Rectal smooth muscle tissue (tissue), 1 donor: ENCODE measurements around the gene MEPCE.
"Not testable (repeated sequence)": the region's sequence is repeated elsewhere in the genome, so short reads cannot be mapped to it uniquely, and the experiment has no call there.

Experiments
- H3K27ac ChIP-seq: one replicate; pipeline ENCODE4 v1.7.0; 2013; ENCODE audit warnings: low read depth, low read length, inconsistent platforms
- H3K27me3 ChIP-seq: one replicate; pipeline ENCODE4 v1.7.0; 2013; ENCODE audit warnings: low read length; ENCODE audit not compliant: control insufficient read depth, insufficient read depth
- H3K36me3 ChIP-seq: one replicate; pipeline ENCODE4 v1.7.0; 2013; ENCODE audit warnings: low read length; ENCODE audit not compliant: control insufficient read depth, insufficient read depth
- H3K4me1 ChIP-seq: one replicate; pipeline ENCODE4 v1.7.0; 2013; ENCODE audit warnings: low read length; ENCODE audit not compliant: control insufficient read depth, insufficient read depth
- H3K4me3 ChIP-seq: one replicate; pipeline ENCODE4 v1.7.0; 2013; ENCODE audit warnings: low read length
- H3K9ac ChIP-seq: one replicate; pipeline ENCODE4 v1.7.0; 2013; ENCODE audit warnings: low read length

Gene MEPCE

DNA sequence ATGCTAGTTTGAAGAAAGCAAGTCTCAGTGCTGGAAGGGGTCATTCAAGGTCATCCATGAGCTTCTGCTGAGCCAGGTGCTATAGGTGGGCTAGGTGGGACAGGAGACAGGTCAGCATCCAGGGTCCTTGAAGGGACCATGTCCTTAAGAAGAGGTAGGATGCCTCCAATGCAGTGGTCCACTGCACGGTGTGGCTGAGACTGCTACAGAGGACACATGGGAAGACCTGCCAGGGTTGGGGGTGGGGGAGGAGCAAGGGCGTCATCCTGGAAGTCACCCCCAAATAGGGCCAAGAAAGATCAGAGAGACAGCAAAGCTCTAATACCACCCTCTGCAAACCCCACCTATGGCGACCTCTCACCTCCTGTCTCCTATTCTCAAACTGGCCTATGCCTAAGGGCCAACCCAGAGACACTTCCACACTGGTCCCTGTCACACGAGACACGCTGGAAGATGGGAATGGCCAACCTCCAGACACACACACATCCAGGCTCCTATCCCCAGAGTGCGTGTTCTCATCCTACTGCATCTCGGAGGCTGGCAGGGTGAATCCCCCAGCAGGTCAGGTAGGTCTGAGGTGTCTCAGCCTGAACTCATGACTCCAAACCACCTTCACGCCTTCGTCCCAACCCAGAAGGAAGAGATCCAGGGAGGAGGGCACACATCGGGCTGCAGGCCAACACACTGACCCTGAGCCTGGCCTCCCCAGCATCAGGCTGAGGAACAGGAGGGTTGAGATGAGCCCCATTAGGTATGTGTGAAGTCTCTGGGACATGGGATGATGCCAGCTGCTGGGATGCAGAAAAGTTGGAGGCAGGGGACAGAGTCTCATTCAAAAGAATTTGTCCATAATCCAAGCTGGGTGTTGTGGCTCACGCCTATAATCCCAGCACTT lies 12.3 kb downstream of the MEPCE start:
- Histone ChIP-seq H3K36me3 (no peaks in the 10 kb centered on the region), H3K27ac (no peak overlapping the region), H3K9ac (no peak overlapping the region), H3K27me3 (peaks cover 3% of the 10 kb centered on the region), H3K4me3 (no peak overlapping the region), H3K4me1 (no peaks in the 10 kb centered on the region)

DNA sequence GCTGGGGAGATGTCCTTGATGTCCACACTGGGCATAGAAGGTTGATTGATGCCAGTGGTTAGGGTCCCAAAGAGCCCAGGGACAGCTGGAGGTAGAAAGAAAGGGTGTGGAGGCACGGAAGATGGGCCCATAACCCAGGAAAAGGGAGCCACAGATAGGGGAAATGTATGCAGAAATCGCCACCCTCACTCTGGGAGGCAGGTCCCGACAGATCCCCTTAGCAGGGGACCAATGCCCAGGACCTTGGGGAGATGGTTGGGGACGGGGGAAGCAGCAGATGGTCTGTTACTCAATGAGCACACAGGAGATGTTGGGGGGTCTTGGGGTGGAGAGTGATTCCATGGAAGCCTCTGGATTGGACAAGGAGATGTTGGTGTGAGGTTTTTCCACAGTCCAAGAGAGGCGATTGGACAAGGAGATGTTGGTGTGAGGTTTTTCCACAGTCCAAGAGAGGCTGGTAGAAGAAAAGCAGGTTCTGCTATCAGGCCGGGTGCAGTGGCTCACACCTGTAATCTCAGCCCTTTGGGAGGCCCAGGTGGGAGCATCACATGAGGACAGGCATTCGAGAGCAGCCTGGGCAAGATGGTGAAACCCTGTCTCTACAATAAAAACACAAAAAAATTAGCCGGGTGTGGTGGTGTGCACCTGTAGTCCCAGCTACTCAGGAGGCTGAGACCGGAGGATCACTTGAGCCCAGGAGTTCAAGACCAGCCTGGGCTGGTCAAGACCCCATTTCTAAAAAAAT lies 13.6 kb downstream of the MEPCE start:
- Histone ChIP-seq H3K27me3 (peaks cover 3% of the 10 kb centered on the region), H3K4me1 (no peaks in the 10 kb centered on the region), H3K9ac (no peak overlapping the region), H3K4me3 (no peak overlapping the region), H3K36me3 (no peaks in the 10 kb centered on the region), H3K27ac (no peak overlapping the region)

DNA sequence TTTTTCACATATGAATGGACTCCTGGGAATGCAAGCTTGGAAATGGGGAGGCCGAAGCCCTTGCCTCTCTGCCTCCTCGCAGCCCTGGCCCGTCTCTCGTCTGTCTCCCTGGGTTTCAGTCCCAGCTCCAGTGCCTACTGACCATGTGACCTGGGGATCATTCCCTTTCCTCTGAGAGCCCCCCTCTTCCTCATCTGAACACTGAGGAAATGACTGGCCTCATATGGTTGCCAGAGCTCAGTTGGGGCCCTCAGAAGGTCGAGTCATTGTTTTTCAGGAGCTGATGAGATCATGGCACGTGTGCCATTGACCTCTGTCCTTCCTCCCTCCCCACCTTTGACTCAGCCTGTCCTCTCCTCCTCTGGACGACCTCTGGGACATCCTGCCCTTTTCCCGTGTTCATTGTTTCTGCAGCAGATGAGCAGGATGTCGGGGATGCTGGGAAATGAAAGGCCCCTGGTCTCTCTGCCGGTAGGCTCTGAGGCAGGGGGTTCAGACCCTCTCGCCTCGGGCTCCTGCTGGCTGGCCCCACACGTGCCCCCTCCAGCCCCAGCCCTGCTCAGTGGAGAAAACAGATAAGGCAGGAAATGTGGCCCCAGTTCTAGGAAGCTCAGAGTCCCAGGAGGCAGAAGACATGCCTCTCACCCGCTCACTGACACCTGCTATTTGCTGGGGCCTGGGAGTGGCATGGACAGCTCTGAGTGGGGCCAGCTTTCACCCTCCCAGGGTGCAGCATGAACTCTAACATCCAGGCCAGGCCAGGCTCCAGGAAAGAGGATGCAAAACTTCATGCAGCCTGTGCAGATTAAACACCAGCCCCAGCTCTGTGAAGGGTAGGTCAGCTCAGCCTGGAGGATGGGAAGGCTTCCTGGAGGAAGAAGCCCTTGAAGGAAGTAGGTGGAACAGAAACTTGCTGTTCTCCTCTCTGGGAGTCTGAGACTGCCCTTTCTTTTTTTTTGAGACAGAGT lies 15.0 kb downstream of the MEPCE start:
- no peaks in the 10 kb centered on the region for H3K36me3 ChIP-seq
- no peaks in the 10 kb centered on the region for H3K4me1 ChIP-seq
- peaks cover 3% of the 10 kb centered on the region for H3K27me3 ChIP-seq
- no peak overlapping the region for H3K9ac ChIP-seq
- no peak overlapping the region for H3K27ac ChIP-seq
- H3K4me3 ChIP-seq = no peak overlapping the region

DNA sequence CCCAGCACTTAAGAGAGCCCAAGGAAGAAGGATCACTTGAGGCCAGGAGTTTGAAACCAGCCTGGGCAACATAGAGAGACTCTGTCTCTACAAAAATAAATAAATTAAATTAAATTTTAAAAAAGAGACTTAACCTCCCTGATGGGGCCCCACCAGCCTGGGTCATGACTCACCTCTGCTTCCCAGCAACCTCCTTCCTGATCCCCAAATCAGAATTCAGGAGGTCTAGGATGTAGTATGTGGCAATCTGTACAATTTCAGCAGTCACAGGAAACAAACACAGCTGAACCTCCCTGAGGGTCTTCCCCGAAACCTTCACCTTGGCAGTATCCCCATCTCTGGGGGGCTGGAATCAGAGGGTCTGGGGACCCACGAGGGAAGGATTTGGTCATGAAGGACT lies 16.4 kb downstream of the MEPCE start:
- no peak overlapping the region for H3K9ac ChIP-seq
- no peaks in the 10 kb centered on the region for H3K36me3 ChIP-seq
- H3K4me3 ChIP-seq = no peak overlapping the region
- H3K4me1 ChIP-seq = no peaks in the 10 kb centered on the region
- peaks cover 3% of the 10 kb centered on the region for H3K27me3 ChIP-seq
- H3K27ac ChIP-seq = no peak overlapping the region

DNA sequence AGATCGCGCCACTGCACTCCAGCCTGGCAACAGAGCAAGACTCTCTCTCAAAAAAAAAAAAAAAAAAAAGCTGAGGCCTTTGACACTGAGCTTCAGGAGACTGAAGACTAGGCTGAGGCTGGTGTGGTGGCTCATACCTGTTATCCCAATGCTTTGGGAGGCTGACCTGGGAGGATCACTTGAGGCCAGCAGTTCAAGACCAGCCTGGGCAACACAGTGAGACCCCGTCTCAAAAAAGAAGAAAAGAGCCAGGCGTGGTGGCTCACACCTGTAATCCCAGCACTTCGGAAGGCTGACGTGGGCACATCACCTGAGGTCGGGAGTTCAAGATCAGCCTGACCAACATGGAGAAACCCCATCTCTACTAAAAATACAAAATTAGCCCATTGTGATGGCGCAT lies 17.7 kb downstream of the MEPCE start:
- H3K27me3 ChIP-seq, H3K4me1 ChIP-seq, H3K4me3 ChIP-seq, H3K27ac ChIP-seq, H3K9ac ChIP-seq, H3K36me3 ChIP-seq: not testable (repeated sequence)

DNA sequence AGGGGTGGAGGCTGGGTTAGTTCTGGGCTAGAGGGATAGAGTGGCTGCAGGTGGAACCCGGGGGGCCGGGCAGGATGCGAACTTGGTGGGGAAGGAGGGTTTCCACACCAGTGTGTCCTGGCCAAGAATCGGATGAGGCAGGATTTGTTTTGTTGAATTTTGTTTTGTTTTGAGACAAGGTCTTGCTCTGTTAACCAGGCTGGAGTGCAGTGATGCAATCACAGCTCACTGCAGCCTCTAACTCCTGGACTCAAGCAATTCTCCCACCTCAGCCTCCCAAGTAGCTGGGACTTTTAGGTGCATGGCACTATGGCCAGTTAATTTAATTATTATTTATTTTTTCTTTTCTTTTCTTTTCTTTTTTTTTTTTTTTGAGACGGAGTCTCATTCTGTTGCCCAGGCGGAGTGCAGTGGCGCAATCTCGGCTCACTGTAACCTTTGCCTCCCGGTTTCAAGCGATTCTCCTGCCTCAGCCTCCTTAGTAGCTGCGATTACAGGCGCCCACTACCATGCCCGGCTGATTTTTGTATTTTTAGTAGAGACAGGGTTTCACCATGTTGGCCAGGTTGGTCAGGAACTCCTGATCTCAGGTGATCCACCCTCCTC lies 19.7 kb downstream of the MEPCE start:
- Histone ChIP-seq H3K27ac (no peak overlapping the region), H3K4me1 (no peaks in the 10 kb centered on the region), H3K9ac (no peak overlapping the region), H3K4me3 (no peak overlapping the region), H3K27me3 (no peaks in the 10 kb centered on the region), H3K36me3 (no peaks in the 10 kb centered on the region)

DNA sequence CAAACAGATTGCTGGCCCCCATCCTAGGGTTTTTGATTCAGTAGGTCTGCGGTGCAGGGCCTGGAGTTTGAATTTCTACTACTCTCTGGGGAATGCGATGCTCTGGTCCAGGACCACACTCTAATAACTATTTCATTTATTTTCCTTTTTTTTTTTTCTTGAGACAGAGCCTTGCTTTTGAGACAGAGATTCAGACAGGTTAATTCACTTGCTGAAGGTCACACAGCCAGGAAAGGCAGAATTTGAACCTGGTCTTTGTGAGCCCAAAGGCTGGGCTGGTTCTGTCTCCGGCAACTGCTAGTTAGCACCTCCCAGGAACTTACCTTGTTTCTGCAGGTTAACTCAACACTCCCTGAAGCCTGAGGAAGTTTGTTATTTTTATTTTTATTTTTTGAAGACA lies 22.9 kb downstream of the MEPCE start:
- H3K27me3 ChIP-seq = no peaks in the 10 kb centered on the region
- H3K4me1 ChIP-seq = no peaks in the 10 kb centered on the region
- no peak overlapping the region for H3K27ac ChIP-seq
- no peak overlapping the region for H3K4me3 ChIP-seq
- no peak overlapping the region for H3K9ac ChIP-seq
- H3K36me3 ChIP-seq = no peaks in the 10 kb centered on the region

DNA sequence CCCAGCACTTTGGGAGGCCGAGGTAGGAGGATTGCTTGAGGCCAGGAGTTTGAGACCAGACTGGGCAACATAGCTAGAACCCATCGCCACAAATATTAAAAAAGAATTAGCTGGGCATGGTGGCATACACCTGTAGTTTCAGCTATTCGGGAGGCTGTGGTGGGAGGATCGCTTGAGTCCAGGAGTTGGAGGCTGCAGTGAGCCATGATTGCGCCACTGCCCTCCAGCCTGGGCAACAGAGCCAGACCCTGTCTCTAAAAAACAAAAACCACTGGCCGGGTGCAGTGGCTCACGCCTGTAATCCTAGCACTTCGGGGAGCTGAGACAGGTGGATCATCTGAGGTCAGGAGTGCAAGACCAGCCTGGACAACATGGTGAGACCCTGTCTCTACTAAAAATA lies 24.2 kb downstream of the MEPCE start:
- H3K9ac ChIP-seq = not testable (repeated sequence)

DNA sequence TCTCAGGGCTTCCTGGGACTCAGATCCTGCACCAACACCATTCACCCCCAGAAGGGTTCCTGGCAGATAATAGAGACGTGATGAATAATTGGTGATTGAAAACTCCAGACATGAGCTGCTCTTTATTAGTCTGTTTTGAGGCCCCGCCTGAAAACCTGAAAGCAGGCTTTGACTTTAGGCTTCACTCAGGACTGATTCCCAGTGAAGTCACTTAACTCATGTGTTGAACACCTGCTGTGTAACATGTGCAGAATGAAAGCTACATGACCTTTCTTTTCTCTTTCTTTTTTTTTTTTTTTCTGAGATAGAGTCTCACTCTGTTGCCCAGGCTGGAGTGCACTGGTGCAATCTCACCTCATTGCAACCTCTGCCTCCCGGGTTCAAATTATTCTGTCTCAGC lies 25.6 kb downstream of the MEPCE start:
- Histone ChIP-seq H3K36me3 (no peaks in the 10 kb centered on the region), H3K27me3 (no peaks in the 10 kb centered on the region), H3K27ac (no peak overlapping the region), H3K4me1 (no peaks in the 10 kb centered on the region), H3K9ac (no peak overlapping the region), H3K4me3 (no peak overlapping the region)

More for the DNA sequence above, 24.2 kb downstream of the MEPCE start:
- H3K27ac ChIP-seq, H3K4me3 ChIP-seq, H3K36me3 ChIP-seq, H3K27me3 ChIP-seq, H3K4me1 ChIP-seq: not testable (repeated sequence)

DNA sequence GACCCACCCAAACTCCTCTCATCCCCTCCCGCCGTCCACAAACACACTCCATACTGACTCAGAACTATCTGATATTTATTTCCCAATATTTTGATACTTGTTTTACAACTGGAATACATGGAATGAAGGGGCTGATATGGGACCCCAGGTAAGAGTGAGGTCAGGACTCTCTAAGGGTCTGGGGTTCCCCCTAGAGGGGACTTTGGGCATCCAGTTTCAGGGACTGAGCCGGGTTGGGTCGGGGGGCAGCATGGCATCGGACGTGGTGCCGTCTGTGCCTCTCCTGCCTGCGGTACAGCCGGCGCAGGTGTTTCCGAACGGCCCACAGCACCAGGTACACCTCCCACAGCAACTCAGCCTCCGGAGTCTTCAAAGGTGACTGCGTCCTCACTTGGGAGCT lies 26.9 kb downstream of the MEPCE start:
- Histone ChIP-seq H3K4me3 (no peak overlapping the region), H3K36me3 (no peaks in the 10 kb centered on the region), H3K27ac (no peak overlapping the region), H3K27me3 (no peaks in the 10 kb centered on the region), H3K9ac (no peak overlapping the region), H3K4me1 (no peaks in the 10 kb centered on the region)

DNA sequence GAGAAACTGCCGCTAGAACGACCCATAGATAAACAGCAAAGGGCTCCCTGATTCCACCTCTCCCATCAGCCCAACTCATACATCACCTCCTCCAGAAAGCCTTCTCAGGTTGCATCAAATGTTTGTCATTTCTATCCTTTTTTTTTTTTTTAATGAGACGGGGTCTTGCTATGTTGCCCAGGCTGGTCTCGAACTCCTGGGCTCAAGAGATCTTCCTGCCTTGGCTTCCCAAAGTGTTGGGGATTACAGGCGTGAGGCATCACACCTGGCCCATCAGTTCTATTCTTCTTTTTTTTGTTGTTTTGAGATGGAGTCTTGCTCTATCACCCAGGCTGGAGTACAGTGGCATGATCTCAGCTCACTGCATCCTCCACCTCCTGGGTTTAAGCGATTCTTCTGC lies 27.4 kb downstream of the MEPCE start:
- Histone ChIP-seq H3K36me3 (no peaks in the 10 kb centered on the region), H3K9ac (no peak overlapping the region)

DNA sequence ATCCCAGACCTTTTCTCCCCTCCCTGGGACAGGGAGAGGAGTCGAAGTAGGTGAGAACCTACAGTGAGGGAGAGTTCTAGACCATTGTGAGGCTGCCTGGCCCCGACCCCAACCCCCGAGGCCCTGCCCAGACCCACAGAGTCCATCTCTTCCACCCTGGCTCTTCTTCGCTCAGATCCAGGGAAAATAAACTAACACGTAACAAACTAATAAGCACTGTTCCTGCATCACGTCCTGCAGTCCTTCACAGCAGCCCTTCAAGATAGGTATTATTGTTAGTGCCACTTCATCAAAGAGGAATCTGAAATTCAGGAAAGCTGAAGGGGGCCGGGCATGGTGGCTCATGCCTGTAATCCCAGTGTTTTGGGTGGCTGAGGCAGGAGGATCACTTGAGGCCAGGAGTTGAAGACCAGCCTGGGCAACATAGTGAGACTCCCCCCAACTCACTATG lies 34.6 kb downstream of the MEPCE start, which contains the start of gene SPACDR:
Gene SPACDR (minus strand): TSS at position 51 of the 451 bp plus-strand sequence. CDS start 235 bp downstream, outside the sequence.
- H3K27ac ChIP-seq = no peak within 1 kb of the TSS
- H3K27me3 ChIP-seq = no peaks in the 10 kb centered on the region
- H3K9ac ChIP-seq = no peak within 1 kb of the TSS
- H3K4me1 ChIP-seq = peaks cover 3% of the 10 kb centered on the region
- peaks cover 4% of the 10 kb centered on the region for H3K36me3 ChIP-seq
- no peak within 1 kb of the TSS for H3K4me3 ChIP-seq

More for the DNA sequence above, 27.4 kb downstream of the MEPCE start:
- Histone ChIP-seq H3K4me3 (no peak overlapping the region), H3K27me3 (no peaks in the 10 kb centered on the region), H3K4me1 (no peaks in the 10 kb centered on the region), H3K27ac (no peak overlapping the region)
